AG09309 (cell line): ENCODE data around the gene AIFM1.

Source experiments
- DNase-seq: peaks from one replicate; pipeline ENCODE4 v3.0.0-alpha.2; 2010; ENCODE audit warnings: low read depth
- H3K4me3 ChIP-seq: 2 replicates; pipeline ENCODE4 v1.5.1; 2011; ENCODE audit warnings: mild to moderate bottlenecking, low read depth, low read length, moderate library complexity; ENCODE audit not compliant: control insufficient read depth
- TF ChIP-seq, protein P1 (sequence below): IDR thresholded peaks from 2 replicates; pipeline ENCODE4 v1.5.1; 2011; ENCODE audit warnings: mild to moderate bottlenecking, low read depth, low read length, inconsistent platforms; ENCODE audit not compliant: insufficient read depth, control insufficient read depth; ENCODE audit errors: missing control alignments

Gene AIFM1

GRCh38 chrX:130114141-130114588 lies 51.5 kb downstream of the AIFM1 start:
- H3K4me3 ChIP-seq: no peak overlapping the region
- no peak for DNase-seq
- TF ChIP-seq, protein P1, sequence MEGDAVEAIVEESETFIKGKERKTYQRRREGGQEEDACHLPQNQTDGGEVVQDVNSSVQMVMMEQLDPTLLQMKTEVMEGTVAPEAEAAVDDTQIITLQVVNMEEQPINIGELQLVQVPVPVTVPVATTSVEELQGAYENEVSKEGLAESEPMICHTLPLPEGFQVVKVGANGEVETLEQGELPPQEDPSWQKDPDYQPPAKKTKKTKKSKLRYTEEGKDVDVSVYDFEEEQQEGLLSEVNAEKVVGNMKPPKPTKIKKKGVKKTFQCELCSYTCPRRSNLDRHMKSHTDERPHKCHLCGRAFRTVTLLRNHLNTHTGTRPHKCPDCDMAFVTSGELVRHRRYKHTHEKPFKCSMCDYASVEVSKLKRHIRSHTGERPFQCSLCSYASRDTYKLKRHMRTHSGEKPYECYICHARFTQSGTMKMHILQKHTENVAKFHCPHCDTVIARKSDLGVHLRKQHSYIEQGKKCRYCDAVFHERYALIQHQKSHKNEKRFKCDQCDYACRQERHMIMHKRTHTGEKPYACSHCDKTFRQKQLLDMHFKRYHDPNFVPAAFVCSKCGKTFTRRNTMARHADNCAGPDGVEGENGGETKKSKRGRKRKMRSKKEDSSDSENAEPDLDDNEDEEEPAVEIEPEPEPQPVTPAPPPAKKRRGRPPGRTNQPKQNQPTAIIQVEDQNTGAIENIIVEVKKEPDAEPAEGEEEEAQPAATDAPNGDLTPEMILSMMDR: no peak

DNA sequence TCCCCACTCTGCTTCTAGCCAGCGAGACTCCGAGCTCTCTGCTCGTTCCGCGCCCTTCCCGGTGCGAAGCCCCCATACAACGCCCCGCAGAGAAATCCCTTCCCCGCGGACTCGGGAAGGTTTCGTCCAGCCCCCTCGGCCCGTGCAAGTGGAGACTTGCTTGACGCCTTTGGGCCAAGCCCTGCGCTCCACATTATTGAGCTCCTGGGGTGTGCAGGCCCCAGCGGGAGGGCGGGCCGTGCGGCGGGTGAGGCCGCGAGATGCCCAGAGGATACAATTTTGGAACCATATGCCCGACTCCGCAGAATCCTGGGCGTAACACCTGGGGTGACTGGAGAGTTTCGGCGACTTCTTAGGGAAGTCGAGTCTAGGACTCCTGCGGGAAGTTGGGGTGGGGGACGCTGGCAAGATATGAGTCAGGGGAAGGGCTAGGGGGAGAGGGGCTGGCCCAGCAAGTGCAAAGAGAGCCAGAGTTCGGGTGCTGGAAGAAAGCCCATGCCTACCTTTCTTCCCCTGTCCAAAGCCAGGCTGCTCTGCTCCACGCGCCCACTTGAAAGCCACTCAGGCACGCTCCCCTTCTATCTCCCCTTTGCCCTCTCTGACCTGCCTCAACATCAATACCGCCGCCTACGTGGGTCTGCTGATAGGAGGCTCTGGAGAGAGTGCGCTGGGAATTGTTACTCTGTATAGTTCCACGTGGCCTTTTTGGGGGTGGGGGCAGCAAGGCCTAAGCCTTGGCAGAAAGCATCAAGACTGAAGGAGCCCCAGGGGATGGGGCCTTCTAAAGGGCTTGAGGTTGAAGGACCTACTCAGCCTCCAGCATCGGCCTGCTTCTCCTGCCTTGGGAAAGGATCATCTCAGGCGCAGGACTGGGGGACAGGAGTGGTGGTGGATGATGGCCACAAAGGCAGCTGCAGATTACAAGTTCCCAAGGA lies 54.2 kb downstream of the AIFM1 start:
- no peak for DNase-seq
- TF ChIP-seq, protein P1: no peak
- peak overlapping the region; percentile 20 for H3K4me3 ChIP-seq

DNA sequence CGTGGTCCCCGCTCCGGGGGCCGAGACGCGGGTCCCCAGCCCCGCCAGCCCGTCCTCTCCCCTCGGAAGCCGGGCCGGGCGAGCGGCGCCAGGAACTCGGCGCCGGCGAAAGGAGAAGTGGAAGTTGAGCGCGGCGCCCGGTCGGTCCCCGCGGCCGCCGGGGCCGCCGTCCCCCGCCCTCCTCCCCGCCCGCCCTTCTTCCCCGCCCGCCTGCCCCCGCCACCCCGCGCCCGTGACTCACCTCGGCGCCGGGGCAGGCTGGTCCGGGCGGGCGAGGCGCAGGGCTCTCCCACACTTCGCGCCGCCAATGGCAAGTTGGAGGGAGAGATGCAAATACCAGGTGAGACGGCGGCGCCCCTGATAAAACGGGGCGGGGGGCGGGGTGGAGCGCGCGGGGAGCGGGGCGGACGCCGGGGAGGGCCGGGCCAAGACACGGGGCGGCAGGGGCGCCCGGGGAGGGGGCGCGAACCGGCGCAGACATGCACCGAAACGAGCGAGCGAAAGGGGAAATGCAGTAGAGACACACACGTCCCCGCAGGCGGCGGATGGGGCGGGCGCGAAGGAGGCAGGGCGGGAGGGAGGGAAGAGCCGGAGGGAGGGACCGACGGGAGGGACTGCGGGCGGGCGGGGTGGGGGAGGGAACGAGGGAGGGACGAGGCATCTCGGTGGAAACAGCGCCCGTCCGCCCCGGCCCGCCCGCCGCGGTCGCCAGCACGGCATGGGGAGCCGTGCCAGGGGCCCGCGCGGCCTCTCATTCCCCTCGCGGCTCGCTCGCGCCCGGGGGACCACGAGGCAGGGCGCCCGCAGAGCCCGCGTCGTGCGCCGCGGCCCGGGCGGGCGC lies 55.0 kb downstream of the AIFM1 start, which contains the start of gene ELF4:
Gene ELF4, minus strand, starts transcription at position 119 of the 841 bp plus-strand sequence. CDS start 29,167 bp downstream, outside the sequence.
- TF ChIP-seq, protein P1: no peak
- peak within 1 kb of the TSS; percentile 53 for H3K4me3 ChIP-seq
- DNase-seq: no peak

- TF ChIP-seq, protein P1: no peak
- DNase-seq: no peak
- H3K4me3 ChIP-seq: peak overlapping the region; percentile 53
Measured at GRCh38 chrX:130109429-130110378, 55.9 kb downstream of the AIFM1 start.

DNA sequence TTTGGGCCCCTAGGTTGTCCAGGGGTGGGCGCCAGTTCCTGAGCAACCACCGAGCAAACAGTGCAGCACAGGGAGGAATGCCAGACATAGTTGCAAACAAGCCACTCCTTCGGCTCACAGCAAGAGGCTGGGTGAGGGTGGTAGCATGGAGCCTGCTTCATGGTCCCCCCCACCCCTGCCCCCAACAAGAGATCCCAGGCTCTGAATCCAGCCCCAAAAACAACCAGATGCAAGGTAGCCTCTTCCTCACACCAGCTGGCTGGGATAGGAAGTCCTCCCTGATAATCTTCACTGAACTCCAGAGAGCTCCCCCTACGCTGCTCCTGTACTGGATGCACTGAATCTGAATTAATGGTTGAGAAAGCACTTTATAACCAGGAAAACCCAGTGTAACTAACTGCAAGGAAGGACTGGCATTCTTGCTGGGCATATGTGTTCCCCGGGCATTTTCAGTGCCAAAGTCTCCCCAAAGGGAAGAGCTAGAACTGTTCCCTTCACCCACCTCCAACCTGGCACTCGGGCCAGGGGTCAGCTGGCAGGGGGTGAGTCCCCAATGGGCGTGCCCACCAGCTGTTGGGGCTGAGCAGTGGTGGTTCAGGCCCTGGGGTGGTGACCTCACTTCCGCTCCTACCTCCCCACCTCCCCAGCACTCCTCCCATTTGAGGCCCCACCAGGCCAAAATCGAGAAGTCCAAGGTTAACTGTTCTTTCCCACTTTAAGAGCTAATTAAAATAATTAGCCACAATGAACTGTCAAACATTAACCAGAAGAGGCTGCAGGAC lies 56.8 kb downstream of the AIFM1 start:
- H3K4me3 ChIP-seq: peak overlapping the region; percentile 53
- no peak for DNase-seq
- TF ChIP-seq, protein P1: no peak
